HG02870 (cell line): Measurements from ENCODE around the gene STAT5B.
"Not testable (repeated sequence)": the region's sequence is repeated elsewhere in the genome, so short reads cannot be mapped to it uniquely, and the experiment has no call there.

Source experiments
- ATAC-seq: cut with Tn5 transposase; IDR thresholded peaks from one replicate; pipeline ENCODE4 v1.9.1; 2021; ENCODE audit warnings: mild to moderate bottlenecking, moderate library complexity; ENCODE audit not compliant: unreplicated experiment

The STAT5B gene

DNA sequence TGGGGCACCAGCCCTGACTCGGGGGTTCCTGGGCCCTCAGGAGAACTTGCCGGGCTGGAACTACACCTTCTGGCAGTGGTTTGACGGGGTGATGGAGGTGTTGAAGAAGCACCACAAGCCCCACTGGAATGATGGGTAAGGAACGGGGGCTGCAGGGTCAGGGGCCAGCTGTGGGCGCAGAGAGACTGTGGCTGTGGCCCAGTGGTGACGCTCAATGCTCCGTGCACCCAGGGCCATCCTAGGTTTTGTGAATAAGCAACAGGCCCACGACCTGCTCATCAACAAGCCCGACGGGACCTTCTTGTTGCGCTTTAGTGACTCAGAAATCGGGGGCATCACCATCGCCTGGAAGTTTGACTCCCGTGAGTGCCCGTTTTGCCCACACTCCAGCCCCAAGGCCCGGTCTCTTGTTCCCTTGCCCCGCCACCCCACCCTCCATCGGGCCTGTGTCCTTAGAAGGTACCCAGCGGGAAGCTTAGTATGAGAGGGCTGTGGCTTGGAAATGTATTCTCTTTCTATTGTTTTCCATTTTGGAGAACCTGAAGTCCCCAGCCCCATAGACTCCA lies 31.3 kb upstream of the STAT5B start:
- no peak for ATAC-seq

DNA sequence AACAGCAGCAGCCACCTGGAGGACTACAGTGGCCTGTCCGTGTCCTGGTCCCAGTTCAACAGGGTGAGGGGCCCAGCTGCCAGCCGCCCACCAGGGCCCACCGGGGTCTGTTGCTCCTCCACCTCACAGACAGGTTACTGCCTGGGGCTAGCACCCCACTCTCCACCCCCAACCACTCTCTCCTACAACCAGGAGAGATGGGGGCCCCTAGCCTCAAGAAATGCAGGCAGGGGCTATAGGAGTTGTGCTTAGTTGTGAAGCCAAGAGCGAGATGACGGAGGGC lies 30.1 kb upstream of the STAT5B start:
- ATAC-seq: no peak

DNA sequence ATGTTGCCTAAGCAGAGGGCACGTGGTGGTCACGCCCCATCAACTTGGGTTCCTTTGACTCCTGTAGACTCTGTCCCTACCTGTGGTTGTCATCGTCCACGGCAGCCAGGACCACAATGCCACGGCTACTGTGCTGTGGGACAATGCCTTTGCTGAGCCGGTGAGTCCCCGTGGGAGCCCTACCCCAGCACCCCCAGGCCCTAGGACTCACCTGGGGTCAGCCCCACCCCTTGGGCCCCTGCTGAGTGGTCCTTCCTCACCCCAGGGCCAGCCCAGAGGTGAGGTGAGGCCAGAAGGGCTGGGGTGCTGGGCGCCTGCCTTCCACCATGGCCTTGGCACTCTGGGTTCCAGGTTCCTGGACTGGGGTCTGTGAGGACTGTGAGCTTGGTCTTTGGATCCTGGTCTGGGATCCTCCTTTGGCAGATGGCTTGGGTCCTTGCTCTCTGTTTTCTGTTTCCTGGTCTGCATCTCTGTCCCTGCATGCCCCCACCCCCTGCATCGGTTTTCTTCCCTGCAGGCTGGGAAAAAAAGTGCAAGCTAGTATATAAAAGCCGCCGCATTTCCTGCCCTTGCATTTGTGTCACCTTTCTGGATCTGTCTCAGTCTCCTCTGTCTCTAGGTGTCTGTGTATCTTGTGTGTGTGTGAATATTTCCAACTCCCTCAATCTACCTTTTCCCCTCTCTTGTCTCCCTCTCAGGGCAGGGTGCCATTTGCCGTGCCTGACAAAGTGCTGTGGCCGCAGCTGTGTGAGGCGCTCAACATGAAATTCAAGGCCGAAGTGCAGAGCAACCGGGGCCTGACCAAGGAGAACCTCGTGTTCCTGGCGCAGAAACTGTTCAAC lies 29.6 kb upstream of the STAT5B start:
- ATAC-seq: no peak

DNA sequence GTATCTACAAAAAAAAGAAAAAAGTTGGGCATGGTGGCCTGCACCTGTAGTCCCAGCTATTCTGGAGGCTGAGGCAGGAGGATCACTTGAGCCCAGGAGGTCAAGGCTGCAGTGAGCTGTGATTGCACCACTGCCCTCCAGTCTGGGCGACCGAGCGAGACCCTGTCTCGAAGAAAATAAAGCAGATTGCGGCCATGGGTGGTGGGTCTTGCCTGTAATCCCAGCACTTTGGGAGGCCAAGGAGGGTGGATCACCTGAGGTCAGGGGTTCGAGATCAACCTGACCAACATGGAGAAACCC lies 28.8 kb upstream of the STAT5B start:
- not testable (repeated sequence) for ATAC-seq

DNA sequence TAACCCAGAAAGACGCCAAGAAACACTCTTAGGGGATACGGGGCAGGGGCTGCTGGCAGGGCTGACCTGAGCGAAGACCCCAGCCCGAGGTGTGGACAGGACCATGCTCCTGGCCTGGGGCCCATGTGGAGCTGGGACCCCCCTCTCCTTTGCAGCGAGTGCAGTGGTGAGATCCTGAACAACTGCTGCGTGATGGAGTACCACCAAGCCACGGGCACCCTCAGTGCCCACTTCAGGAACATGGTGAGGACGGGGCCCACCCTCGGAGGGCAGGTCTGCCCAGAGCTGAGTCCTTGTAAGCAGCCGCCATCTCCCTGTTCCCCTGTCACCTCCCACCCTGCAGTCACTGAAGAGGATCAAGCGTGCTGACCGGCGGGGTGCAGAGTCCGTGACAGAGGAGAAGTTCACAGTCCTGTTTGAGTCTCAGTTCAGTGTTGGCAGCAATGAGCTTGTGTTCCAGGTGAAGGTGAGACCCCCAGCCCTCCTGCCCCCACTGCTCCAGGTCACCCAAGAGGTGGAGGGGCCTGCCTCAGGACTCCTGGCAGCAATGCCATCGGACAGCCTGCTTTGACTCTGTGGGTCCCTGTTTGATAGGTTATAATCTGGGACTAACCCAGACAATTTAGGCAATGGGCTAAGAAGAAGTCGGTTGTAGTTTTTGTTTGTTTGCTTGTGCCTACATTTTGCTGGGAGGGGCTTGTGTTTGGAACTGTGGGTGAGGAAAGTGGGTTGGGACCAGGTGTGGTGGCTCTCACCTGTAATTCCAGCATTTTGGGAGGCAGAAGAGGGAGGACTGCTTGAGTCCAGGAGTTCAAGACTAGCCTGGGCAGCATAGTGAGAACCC lies 28.2 kb upstream of the STAT5B start:
- no peak for ATAC-seq

- no peak for ATAC-seq
Observed at GRCh38 chr17:42303694-42304093, 27.5 kb upstream of the STAT5B start.

DNA sequence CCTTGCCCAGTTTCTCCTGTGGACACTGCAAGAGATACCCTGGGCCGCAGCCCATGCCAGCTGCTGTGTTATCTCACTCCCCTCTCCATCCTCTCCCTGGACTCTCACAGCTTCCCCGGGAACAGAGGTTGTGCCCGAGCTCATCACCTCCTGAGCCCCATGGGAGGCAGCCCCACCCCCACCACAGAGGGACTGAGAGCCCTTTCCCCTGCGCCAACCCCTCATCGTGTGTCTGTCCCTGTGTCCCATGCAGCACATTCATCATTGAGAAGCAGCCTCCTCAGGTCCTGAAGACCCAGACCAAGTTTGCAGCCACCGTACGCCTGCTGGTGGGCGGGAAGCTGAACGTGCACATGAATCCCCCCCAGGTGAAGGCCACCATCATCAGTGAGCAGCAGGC lies 24.8 kb upstream of the STAT5B start:
- no peak for ATAC-seq

GRCh38 chr17:42299913-42300312 lies 23.7 kb upstream of the STAT5B start:
- ATAC-seq: not testable (repeated sequence)

- not testable (repeated sequence) for ATAC-seq
Observed at GRCh38 chr17:42299361-42299760, 23.2 kb upstream of the STAT5B start.

DNA sequence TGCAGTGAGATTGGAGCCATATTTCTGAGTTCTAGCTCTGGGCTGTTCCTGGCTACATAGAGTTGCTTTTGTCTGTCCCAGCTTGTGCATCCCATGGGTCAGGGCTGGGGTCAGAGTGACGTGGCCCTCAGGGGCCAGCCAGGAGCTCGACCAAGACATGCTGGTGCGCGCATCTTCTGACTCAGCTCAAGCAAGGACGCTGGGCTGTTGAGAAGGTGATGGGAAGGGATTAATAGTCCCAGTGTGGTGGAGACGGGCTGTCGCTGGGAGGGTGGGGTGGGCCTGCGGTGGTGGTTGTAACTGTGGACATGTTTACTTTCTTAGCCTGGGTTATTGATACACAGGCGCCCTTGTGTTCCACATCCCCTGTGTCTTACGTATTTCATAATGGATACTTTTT lies 21.6 kb upstream of the STAT5B start:
- not testable (repeated sequence) for ATAC-seq

- no peak for ATAC-seq
Observed at GRCh38 chr17:42296012-42296411, 19.8 kb upstream of the STAT5B start.

DNA sequence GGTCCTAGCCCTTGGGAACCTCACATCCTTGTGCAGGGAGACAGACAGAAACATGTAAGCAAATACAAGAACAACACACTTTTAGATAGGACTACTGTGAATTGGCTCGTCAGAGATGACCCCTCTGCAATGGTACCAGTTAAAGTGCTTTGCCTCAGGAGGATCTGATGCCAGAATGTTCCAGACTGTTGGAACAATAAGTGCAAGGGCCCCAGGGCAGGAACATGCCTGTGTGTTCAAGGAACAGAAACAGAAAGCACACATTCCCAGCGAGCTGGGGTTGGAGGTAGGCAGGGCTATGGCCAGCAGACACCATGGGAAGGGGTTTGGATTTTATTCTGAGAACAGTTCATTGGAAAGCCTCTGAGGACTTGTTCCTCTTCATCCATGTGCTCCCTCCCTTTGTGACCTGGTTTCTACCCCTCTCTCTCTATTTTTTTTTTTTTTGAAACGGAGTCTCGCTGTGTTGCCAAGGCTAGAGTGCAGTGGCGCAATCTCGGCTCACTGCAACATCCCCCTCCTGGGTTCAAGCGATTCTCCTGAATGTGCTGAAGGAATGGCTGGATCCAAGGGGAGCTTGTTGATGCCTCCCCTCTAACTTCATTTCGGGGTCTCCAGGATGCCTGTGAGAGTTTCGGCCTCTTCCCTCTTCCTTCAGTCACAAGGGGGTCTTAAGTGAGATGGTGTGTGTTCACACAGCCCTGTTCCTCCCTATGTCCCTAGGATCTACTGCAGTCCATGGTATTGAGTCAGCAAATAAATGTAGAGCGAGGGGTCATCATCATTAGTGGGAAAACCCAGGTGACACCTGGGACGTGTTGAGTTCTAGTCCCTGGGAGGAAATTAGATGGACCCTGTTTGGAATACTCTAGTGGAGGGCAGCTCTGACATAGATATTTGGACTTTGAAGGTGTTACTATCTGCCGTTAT lies 18.5 kb upstream of the STAT5B start:
- ATAC-seq: no peak

- ATAC-seq: no peak
Observed at GRCh38 chr17:42291129-42291528, 14.9 kb upstream of the STAT5B start.

GRCh38 chr17:42290577-42290976 lies 14.4 kb upstream of the STAT5B start:
- no peak for ATAC-seq

DNA sequence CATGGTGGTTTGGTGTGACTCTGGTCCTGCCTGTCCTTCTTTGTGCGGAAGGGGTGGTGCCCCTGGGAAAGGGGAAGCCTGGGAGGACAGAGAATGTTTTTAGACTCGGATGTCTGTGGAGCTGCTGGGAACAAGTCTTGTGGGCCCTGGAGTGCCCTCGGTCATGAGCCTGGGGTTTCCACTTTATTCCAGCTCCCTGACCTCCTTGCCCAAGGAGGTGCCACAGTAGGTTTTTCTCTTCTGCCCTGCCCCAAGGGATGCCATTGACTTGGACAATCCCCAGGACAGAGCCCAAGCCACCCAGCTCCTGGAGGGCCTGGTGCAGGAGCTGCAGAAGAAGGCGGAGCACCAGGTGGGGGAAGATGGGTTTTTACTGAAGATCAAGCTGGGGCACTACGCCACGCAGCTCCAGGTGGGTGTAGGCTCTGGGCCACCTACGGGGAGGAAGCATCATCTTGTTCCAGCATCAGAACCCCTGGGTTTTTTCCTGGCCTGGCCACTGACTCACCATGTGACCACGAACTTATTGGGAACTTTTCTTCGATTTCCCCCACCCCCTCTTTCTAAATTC lies 13.5 kb upstream of the STAT5B start:
- ATAC-seq: no peak

- no peak for ATAC-seq
Observed at GRCh38 chr17:42288803-42289610, 12.8 kb upstream of the STAT5B start.

DNA sequence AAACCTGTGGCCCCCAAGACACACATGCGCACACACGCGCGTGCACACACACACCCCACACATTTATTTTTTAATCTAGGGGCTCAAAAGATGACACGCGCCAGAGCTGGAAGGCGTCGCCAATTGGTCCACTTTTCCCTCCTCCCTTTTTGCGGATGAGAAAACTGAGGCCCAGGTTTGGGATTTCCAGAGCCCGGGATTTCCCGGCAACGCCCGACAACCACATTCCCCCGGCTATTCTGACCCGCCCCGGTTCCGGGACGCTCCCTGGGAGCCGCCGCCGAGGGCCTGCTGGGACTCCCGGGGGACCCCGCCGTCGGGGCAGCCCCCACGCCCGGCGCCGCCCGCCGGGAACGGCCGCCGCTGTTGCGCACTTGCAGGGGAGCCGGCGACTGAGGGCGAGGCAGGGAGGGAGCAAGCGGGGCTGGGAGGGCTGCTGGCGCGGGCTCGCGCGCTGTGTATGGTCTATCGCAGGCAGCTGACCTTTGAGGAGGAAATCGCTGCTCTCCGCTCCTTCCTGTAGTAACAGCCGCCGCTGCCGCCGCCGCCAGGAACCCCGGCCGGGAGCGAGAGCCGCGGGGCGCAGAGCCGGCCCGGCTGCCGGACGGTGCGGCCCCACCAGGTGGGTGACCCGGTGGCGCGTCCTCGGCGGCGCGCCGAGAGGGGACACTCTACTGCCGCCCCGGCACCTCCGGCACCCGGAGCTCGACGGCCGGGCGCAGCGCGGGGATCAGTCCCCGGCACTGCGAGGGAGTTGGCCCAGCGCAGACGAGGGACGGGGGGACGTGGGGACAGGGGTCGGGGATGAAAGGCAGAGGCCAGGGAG lies 12.0 kb upstream of the STAT5B start, which contains the start of gene STAT5A:
TSS of gene STAT5A (plus strand) at position 522 of the 826 bp plus-strand sequence. CDS start 914 bp downstream, outside the sequence.
- ATAC-seq: no peak

DNA sequence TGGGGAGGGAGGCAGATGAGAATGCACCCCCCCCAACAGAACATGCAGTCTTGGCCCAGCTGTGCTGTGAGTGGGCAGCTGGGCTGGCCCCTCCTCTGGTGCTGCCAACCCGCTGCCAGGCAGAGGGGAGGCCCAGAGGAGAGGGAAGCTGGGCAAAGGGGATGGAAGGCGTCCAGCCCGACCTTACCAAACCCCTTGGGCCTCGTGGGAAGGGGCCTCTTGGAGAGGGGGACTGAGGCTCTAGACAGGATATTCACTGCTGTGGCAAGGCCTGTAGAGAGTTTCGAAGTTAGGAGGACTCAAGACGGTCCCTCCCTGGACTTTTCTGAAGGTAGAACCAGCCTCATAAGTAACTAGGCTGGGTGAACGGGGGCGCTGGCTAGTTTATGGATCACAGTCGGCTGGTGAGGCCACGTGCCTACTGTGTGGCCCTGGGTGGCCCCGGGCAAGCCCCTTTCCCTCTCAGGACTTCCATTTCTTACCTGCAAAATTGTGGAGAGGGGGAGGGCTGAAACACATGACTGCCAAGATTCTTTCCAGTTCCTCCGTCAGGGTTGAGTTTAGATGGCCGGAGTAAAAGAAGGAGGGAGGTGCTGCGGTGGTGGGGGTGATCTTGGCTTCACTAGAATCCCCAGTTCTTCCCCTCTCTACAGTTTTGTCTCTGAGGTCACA lies 11.2 kb upstream of the STAT5B start:
- no peak for ATAC-seq
